Measurements from ENCODE around the gene GJC1.
A peak's percentile ranks its signal among the peaks of the same experiment; 100 is the strongest.
"Not testable (repeated sequence)": the region's sequence is repeated elsewhere in the genome, so short reads cannot be mapped to it uniquely, and the experiment has no call there.

Gene GJC1

DNA sequence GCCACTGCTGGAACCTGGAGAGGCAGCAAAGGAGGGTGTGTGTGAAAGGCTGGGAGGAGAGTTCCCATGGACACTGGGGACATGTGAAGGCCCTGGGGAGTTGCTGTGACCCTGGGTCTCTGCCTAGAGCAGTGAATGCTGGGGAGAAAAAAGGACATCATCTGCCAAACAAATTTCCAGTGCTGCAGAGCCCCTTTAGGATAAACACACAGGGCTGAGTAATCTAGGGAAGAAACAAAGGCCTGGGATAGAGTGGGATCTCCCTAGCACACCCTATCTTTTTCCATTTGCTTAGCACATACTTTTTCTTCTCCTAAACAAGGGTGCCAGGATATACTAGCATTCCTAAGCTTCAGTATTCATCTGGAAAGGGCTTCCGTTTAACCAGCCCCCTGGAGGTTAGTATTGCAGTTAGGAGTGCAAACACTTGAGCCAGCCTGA, 14.3 kb upstream of the GJC1 start:
- DNase-seq: no peak

GRCh38 chr17:44842748-44843147, 12.7 kb upstream of the GJC1 start:
- DNase-seq: no peak

DNA sequence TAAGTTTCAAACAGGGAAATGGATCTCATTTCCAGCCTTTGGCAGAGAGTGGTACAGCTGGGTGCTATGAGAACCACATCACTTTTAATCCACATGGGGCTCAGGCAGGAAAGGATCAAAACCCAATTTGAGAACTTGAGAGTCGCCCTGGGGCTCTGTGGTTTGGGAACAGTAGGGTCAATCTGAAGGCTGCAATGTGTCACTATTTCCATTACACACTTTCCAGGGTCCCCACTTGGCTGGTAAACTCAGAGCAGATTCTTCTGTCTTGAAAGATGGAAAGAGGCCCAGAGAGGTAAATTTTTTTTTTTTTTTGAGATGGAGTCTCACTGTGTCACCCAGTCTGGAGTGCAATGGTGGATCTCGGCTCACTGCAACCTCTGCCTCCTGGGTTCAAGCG, 10.8 kb upstream of the GJC1 start:
- DNase-seq: no peak

DNA sequence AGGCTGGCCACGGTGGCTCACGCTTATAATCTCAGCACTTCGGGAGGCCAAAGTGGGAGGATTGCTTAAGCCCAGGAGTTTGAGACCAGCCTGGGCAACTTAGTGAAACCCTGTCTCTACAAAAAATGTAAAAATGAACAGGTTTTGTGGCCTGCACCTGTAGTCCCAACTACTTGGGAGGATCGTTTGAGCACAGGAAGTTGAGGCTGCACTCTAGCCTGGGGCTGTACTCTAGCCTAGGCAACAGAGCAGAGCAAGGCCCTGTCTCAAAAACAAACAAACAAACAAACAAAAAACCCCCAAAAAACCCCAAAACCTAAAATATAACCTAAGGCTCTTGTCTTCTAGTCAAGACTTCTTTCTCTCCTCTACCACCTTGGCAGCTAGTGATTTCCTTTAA, 10.2 kb upstream of the GJC1 start:
- no peak for DNase-seq

DNA sequence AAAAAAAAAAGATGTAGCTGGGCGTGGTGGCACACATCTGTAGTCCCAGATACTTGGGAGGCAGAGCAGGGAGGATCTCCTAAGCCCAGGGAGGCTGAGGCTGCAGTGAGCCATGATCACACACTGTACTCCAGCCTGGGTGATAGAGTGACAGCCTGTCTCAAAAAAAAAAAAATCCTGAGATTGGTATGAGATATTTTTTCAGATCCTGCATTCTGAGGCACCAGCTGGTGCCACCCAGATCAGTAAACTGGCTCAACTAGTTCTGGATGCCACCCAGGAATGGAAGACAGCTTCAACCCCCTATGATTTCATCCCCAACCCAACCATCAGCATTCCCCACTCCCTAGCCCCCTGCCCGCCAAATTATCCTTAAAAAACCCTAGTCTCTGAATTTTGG, 7.1 kb upstream of the GJC1 start:
- DNase-seq: no peak

DNA sequence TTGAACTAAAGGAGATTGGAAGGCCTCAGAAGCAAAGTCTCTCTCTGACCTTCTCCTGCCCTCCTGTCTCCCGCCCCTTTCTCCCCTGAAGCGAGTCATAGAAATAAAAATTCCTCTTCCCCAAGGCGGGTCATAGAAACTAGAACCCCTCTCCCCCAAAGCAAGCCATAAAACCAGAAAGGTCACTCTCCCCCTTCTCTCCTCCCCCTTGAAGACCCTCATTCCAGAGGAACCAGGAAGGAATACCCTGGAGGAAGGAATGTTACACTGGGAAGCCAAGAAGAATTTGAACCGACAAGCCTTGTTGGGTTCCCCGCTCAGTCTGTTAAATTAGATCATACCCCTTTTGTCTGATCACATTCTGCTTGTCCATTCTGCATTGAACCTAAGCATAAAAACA, 2.7 kb upstream of the GJC1 start:
- no peak for DNase-seq

GRCh38 chr17:44831371-44831770, 1.3 kb upstream of the GJC1 start:
- no peak for DNase-seq

DNA sequence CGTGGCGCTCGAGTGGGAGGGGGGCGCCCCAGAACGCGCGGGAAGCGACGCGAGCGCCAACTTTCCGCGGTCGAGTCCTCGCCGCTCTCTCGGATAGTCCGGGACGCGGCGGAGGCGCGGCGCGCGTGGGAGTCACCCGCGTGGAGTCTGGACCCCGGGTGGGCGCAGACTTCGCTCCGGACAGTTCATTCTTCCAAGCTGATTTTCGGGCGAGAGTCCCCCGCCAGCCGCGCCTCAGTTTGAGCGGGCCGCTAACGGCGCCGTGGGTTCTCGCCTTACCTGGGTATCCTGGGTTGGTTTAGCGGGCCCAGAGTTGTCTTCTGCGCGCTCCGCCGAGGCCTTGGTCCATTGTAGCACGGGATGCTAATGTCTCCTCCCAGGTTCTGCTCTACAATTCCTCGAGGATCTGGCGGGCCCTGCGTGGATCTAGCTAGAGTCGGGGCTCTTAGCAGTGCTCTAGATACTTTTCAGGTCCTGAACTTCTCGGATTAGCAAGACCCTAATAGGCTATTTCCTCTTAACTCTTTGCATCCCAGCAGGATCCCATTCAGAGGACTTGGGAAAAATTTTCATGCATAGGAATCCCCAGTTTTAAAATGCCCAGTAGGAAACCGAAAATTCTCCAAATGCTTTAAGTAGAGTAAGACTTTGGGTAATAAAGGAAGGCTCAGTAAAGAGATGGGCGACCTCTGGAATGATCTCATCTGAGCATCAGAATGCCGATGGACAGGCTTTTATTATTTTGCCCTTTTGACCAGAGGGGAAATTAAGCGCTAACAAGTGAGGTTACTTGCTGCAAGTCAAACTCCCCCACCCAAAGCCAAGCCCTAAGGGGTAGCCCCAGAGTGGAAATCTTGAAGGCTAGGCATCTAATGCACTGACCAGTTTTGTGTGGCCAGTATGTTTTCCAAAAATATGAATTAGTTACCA, 537 bp upstream of the GJC1 start:
- no peak for DNase-seq

- peak in 1 of 5 experiments; percentile 42 for DNase-seq
These were observed 1.1 kb downstream of the GJC1 start for GRCh38 chr17:44828919-44829522.

DNA sequence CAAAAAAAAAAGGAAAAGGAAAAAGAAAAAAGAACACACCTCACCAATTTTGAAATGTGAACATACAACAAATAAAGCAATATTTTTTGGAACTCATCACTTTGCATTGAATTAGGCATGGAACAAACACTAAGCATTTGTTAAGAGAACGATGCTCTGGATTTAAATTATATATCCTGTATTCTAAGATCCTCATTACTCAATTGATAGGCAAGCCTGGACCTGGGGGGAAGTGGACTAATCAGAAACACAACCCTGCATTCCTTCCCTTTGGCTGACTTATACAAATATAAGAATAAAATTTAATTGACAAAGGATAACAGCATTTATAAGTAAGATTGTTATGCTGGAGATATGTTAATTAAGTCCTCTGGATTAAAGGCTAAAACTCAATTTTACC, 2.2 kb downstream of the GJC1 start:
- no peak for DNase-seq

DNA sequence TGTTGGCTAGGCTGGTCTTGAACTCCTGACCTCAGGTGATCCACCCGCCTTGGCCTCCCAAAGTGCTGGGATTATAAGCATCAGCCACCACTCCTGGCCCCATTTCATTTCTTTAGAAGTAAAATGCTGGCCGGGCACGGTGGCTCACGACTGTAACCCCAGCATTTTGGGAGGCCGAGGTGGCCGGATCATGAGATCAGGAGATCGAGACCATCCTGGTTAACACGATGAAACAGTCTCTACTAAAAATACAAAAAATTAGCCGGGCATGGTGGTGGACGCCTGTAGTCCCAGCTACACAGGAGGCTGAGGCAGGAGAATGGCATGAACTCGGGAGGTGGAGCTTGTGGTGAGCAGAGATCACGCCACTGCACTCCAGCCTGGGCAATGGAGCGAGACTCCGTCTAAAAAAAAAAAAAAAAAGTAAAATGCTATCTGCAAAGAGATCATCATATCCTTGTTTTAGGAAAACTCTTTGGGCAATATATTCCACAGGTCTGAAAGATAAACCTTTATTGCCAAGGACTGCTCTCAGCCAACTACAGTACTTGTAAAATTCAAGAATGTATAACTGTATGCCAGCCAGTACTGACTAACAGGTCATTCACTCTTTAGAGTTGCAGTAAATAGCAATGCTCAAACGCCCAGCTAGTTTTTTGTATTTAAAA, 3.8 kb downstream of the GJC1 start:
- no peak for DNase-seq

DNA sequence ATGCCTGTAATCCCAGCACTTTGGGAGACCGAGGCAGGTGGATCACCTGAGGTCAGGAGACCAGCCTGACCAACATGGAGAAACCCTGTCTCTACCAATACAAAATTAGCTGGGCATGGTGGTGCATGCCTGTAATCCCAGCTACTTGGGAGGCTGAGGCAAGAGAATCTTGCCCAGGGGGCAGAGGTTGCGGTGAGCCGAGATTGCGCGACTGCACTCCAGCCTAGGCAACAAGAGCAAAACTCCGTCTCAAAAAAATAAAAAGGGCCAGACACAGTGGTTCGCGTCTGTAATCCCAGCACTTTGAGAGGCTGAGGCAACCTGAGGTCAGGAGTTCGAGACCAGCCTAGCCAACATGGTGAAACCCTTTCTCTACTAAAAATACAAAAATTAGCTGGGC, 4.9 kb downstream of the GJC1 start:
- not testable (repeated sequence) for DNase-seq

- no peak for DNase-seq
These were observed 9.4 kb downstream of the GJC1 start for GRCh38 chr17:44820631-44821212.

- DNase-seq: not testable (repeated sequence)
These were observed 11.6 kb downstream of the GJC1 start for GRCh38 chr17:44818508-44818907.

- DNase-seq: no peak
These were observed 17.8 kb downstream of the GJC1 start for GRCh38 chr17:44812263-44812662.

DNA sequence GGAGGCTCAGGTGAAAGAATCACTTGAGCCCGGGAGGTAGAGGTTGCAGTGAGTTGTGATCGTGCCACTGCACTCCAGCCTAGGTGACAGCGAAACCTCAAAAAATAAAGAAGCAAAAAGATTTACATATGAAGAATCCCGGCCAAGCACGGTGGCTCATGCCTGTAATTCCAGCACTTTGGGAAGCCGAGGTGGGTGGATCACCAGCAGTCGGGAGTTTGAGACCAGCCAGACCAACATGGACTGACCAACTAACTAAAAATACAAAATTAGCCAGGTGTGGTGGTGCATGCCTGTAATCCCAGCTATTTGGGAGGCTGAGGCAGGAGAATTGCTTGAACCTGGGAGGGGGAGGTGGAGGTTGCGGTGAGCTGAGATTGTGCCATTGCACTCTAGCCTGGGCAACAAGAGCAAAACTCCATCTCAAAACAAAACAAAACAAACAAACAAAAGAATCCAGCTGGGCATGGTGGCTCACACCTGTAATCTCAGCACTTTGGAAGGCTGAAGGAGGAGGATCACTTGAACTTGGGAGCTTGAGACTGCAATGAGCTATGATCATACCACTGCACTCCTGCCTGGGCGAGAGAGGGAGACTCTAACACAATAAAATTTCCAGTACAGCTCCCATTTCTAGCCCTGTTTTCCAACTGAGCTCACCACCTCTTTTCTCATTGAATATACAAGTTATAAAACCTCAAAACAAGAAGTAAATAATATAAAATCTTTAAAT, 21.3 kb downstream of the GJC1 start:
- not testable (repeated sequence) for DNase-seq

GRCh38 chr17:44808156-44808555, 21.9 kb downstream of the GJC1 start:
- DNase-seq: no peak

DNA sequence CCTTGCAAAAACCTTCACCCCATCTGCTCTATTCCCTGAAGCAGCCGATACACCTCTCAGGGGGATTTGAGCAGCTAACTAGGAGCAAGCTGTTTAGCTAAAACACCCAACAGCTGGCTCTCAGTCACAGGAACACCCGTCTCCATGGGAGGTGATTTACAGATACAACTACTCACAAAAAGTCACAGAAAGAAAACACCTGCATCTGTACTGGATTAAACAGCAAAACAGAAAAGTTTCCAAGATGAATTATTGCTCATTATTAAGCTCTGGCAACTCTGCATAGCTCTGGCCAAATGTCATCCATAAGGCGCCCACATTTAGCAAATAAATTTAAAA, 22.3 kb downstream of the GJC1 start:
- no peak for DNase-seq

DNA sequence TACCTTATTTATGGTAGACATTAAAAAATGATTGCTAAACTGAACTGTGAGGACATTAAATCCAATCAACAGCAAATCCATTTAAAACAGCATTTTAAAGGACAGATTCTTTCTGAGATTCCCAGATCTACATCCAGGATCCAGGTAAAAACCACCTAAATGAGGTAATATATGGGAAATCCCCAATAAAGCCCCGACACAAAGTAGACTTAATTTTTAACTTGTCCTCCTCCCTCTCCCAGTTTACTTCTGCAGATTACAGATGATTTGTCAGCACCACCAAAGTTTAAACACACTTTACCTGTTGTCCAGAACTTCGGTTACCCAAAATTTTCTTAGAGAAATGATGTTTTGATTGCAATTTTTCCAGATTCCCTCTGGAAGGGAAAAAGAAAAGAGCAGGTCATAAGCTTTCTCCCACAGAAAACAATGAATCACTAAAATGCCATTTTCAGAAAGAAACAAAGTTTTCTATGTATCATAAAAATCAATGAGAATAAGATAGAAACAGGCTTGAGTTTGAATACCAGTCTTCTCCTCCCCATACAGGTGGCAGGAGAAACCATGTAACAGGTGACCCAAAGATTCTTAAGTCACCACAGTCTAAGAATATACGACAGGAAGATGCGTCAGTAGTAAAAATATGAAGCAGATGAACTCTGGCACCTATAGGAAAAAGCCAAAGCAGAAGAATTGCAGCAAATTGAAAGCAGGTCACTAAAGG, 22.8 kb downstream of the GJC1 start:
- DNase-seq: no peak

DNA sequence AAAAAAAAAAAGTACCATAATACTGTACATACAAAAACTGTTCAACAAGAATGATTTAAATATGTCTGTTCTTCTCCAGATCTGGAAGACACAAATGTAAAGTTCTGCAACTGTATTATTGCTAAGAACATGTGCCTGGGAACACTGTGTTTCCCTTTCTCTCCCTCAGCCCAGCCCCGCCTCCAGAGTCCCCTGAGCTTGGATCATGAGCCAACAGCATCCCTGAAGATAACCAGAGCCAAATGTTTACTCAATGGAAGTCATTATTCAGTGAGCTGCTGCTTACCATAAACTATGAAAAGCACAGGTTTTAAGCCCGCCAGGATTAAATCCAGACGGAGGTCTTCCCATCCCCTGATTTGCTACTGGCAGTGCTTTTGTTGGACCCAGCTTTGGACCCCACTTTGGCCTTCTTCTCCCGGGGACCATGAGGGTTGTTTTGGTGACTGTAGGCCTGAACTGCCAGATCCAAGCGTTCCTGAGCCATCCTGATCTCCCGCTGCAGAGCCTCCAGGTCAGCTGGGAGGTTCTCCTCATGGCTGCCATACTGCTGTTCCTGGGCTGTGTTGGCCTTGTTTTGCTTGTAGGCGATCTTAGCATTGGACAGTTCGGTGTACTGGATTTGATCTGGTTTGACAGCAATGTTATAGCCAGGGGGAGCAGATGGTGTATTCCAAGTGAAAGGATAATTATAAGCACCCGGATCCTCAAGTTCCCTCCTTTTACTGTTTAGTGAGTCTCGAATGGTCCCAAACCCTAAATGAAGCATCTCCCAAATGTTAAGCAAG, 25.6 kb downstream of the GJC1 start:
- DNase-seq: no peak

DNA sequence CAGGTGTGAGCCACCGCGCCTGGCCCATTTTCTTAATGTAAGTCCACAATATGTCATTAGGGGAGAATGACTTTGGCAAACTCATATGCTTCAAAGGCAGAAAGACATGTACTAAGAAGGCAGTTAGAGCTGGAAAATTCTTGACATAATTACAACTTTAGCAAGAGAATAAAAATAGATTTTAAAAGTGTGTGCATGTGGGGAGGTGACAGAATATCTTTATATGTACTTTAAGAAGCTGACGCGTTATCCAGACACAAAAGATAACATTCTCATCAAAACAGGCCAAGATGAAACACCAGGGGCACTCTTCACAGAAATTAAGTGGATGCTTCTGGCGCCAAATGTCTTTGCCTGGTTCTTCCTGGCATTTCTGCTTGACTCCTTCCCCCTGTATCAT, 28.2 kb downstream of the GJC1 start:
- no peak for DNase-seq
